Fibroblast of pulmonary artery (primary cell): ENCODE data around the gene MAMLD1.
"Not testable (repeated sequence)": the region's sequence is repeated elsewhere in the genome, so short reads cannot be mapped to it uniquely, and the experiment has no call there.

Source experiments
- DNase-seq: peaks from one replicate; pipeline ENCODE4 v3.0.0-alpha.2; 2010; ENCODE audit warnings: low read depth
- H3K4me3 ChIP-seq: replicated peaks from 2 replicates; pipeline ENCODE4 v1.5.1; 2011; ENCODE audit warnings: low read depth, mild to moderate bottlenecking, control low read depth, low read length, moderate library complexity
- TF ChIP-seq, protein P1 (sequence below): IDR thresholded peaks from 2 replicates; pipeline ENCODE4 v1.5.1; 2011; ENCODE audit warnings: mild to moderate bottlenecking, control low read depth, low read length, inconsistent platforms; ENCODE audit errors: missing control alignments

MAMLD1 gene

DNA sequence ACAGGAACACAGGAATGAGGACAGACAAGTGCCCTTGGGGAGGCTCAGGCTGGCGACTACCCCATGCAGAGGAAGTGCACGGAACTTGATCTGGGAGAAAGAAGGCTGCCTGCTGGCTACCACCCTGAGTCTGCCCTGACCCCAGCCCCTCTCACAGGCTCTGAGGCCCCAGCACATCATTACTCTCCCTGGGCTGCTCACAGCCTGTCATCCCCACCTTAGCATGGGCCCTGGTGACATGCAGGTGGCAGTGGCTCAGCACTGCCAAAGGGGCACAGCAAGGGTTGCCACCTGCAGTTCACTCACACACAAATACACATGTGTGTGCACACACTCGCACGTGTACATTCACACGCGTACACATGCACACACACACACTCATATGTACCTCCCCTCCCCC lies 26.1 kb upstream of the MAMLD1 start:
- H3K4me3 ChIP-seq, result no peak overlapping the region
- DNase-seq, result no peak
- TF ChIP-seq, protein P1, sequence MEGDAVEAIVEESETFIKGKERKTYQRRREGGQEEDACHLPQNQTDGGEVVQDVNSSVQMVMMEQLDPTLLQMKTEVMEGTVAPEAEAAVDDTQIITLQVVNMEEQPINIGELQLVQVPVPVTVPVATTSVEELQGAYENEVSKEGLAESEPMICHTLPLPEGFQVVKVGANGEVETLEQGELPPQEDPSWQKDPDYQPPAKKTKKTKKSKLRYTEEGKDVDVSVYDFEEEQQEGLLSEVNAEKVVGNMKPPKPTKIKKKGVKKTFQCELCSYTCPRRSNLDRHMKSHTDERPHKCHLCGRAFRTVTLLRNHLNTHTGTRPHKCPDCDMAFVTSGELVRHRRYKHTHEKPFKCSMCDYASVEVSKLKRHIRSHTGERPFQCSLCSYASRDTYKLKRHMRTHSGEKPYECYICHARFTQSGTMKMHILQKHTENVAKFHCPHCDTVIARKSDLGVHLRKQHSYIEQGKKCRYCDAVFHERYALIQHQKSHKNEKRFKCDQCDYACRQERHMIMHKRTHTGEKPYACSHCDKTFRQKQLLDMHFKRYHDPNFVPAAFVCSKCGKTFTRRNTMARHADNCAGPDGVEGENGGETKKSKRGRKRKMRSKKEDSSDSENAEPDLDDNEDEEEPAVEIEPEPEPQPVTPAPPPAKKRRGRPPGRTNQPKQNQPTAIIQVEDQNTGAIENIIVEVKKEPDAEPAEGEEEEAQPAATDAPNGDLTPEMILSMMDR, result no peak

DNA sequence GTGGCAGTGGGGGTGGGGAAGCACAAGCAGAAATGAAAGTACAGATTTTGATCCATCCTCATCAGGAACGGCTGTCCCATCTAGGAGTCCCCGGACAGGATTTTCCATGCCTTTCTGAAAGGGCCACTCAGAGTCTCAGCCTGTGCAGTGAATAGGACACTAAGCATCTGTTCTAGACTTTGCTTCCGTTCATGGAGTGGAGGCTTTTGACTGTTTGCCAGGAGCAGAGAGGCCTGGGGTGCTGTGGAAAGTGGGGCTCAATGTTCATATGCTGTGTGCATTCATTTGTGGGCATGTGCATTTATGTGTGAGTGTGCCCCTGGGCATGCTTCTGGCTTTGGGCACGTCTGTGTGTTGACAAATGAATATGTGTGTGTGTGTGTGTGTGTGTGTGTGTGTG lies 25.6 kb upstream of the MAMLD1 start:
- no peak overlapping the region for H3K4me3 ChIP-seq
- no peak for DNase-seq
- TF ChIP-seq, protein P1, result no peak

DNA sequence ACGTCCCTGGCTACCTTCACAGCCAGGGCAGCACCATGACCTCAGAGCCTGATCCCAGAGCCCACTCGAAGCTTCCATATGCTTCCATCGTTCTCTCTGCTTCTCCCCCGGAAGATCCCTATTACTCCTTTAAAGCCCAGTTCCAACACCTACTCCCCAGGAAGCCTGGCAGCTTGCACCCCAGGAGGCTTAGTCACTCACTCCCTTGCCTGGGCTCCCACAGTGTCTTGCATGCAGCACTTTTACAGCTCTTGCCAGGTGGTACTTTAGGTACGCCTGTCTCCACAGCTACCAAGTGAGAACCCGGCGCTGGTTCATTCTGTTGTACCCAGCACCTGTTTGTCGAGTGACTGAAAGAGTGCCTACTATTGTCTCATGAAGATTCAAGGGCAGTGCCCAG lies 24.5 kb upstream of the MAMLD1 start:
- no peak overlapping the region for H3K4me3 ChIP-seq
- TF ChIP-seq, protein P1, result no peak
- no peak for DNase-seq

DNA sequence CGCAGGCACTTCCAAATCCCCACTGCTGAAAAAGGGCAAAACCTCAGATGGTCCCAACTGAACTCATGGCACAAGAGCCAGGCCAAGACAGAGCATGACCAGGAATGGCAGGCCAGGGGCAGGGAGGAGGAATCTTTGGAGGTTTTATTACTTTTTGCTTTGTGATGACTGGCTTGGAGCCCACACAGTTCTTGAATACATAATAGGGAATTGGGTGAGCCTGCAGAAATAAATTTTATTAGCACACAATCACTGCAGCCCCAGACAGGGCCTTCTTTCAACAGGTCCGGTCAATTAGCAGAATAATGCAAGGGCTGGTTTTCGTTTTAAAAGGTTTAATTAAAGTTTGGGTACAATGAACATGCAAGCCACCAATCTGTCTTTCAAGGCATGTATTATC lies 23.4 kb upstream of the MAMLD1 start:
- TF ChIP-seq, protein P1, result no peak
- no peak for DNase-seq
- H3K4me3 ChIP-seq, result no peak overlapping the region

DNA sequence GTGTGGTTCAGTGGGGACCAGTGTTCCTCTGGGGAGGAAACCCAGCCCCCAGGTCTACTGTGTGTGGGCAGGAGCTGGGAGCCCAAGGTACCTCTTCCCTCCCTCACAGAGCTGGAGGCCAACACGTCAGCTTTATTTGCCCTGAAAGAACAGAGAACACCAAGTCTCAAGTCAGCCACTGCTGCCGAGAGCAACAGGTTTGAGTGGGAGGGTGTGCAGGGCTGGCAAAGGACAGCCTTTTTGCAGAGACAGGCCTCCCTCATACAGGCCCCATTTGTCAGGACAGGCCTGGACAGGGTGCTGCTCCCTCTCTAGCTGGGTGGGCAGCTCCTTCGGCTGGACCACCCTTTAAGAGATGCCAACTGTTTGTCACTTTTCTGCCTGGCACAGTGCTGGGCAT lies 22.8 kb upstream of the MAMLD1 start:
- not testable (repeated sequence) for H3K4me3 ChIP-seq

DNA sequence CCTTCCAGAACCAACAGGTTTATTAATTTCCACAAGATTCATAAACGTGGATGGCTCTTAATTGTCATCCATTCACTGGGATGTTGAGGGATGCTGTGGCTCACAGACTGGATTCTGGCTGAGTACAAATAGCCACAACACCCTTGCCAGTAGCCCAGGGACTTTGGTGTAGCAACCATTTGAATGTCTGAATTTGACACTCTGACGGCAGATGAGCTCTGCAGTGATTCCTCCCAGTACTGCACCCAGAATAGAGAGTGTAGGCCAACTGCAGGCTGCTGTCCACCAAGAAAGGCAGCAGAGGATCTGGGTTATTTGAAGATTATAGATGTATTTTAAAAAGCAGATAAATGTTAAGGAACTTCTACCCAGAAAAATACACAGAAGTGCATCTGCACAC lies 15.6 kb upstream of the MAMLD1 start:
- TF ChIP-seq, protein P1, result no peak
- H3K4me3 ChIP-seq, result no peak overlapping the region
- DNase-seq, result no peak

More for the DNA sequence above, 22.8 kb upstream of the MAMLD1 start:
- DNase-seq, result not testable (repeated sequence)

DNA sequence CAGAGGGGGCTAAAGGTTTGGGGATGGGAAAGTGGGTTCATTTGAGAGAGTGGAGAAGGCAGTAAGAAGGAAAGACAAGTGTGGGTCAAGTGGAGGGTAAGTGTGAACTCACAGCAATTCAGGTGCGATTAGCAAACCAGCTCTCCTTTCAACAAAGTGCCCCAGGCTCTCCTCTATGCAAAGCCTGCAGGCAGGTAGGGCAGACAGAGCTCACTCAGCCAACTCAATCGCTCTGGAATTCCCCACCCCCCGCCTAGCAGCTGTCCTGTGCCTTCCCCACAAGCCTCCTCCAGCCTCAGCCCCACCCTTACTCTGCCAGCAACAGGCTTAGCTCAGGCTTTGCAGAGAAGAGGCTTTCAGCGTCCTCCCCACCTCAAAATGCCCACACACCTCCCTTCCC lies 14.8 kb upstream of the MAMLD1 start:
- TF ChIP-seq, protein P1, result no peak
- no peak overlapping the region for H3K4me3 ChIP-seq
- DNase-seq, result no peak

DNA sequence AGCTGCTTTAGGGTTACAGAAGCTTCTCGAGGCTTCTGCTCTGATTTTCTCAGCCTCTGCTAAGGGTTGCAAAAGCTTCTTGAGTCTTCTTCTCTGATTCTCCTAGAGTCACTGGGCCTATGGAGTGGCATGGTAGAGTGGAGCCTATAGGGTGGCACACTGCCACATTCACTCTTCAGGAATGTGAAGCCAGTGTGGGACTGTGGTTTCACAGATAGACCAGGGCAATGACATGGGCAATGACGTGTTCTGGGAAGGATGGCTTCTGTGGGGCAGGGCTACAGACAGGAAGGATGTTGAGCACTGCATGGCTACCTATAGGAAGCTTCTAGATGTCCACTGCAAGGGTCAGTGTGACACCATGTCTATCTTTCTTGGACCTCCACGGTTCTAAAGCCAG lies 11.0 kb upstream of the MAMLD1 start:
- TF ChIP-seq, protein P1, result no peak
- DNase-seq, result no peak
- no peak overlapping the region for H3K4me3 ChIP-seq
